CD14-positive monocyte (primary cell): Measurements from ENCODE around the gene SCART1. TPM values are rescaled to one million over a fixed set of nuclear protein-coding genes. Genes with fewer than 3 reads are reported as not detected.

ENCODE experiments used
- DNase-seq, 3 donors: peaks; one replicate each; pipeline ENCODE4 v3.0.0-alpha.2; 2011 to 2022
- H2AFZ ChIP-seq: 2 replicates; pipeline ENCODE4 v1.6.0; 2012; ENCODE audit warnings: mild to moderate bottlenecking, low read depth, low read length, inconsistent platforms; ENCODE audit not compliant: insufficient read depth, poor library complexity, severe bottlenecking
- H3K27ac ChIP-seq, 2 donors: 1 replicate in 1 of 2; 2 replicates in 1 of 2; pipeline ENCODE4 v1.5.1; 2012 to 2013; ENCODE audit warnings: low read length in 2 of 2, control low read depth in 1 of 2, inconsistent platforms in 1 of 2, low read depth in 1 of 2, mild to moderate bottlenecking in 1 of 2
- H3K27me3 ChIP-seq, 2 donors: one replicate each; pipeline versions ENCODE4 v1.6.0 to v1.6.1; 2011 to 2013; ENCODE audit warnings: low read length in 2 of 2; ENCODE audit not compliant: control insufficient read depth in 2 of 2, insufficient read depth in 2 of 2
- H3K36me3 ChIP-seq, 2 donors: replicated peaks in 1 of 2; 1 replicate in 1 of 2; 2 replicates in 1 of 2; pipeline versions ENCODE4 v1.5.1 to v1.6.1; 2012 to 2013; ENCODE audit warnings: low read length in 2 of 2, control low read depth in 1 of 2, inconsistent platforms in 1 of 2, mild to moderate bottlenecking in 1 of 2; ENCODE audit not compliant: insufficient read depth in 2 of 2, control insufficient read depth in 1 of 2
- H3K4me1 ChIP-seq, 2 donors: 1 replicate in 1 of 2; 2 replicates in 1 of 2; pipeline versions ENCODE4 v1.5.1 to v1.6.1; 2012 to 2013; ENCODE audit warnings: low read length in 2 of 2, control low read depth in 1 of 2, inconsistent platforms in 1 of 2, mild to moderate bottlenecking in 1 of 2, moderate library complexity in 1 of 2; ENCODE audit not compliant: insufficient read depth in 2 of 2, control insufficient read depth in 1 of 2
- H3K4me2 ChIP-seq: replicated peaks from 2 replicates; pipeline ENCODE3; 2012; ENCODE audit warnings: low read length, moderate library complexity, mild to moderate bottlenecking; ENCODE audit not compliant: poor library complexity, severe bottlenecking; ENCODE audit errors: extremely low read depth
- H3K4me3 ChIP-seq, 3 experiments: fragments of 200-600 bp in 1 of 3; sonication (generic) in 1 of 3; replicated peaks in 1 of 3; 1 replicate in 2 of 3; 2 replicates in 1 of 3; pipeline ENCODE4 v1.5.1; 2011 to 2013; ENCODE audit warnings: low read length in 3 of 3, mild to moderate bottlenecking in 3 of 3, control low read depth in 2 of 3, low read depth in 2 of 3, inconsistent platforms in 1 of 3, moderate library complexity in 1 of 3
- H3K79me2 ChIP-seq: 2 replicates; pipeline ENCODE4 v1.6.0; 2012; ENCODE audit warnings: mild to moderate bottlenecking, control low read depth, inconsistent platforms, low read length, moderate library complexity; ENCODE audit not compliant: insufficient read depth
- H3K9ac ChIP-seq: 2 replicates; pipeline ENCODE4 v1.6.0; 2017; ENCODE audit warnings: low read length, mild to moderate bottlenecking; ENCODE audit not compliant: insufficient read depth, poor library complexity, severe bottlenecking
- H3K9me3 ChIP-seq, 2 donors: replicated peaks in 1 of 2; 1 replicate in 1 of 2; 2 replicates in 1 of 2; pipeline versions ENCODE4 v1.5.1 to v1.6.1; 2012 to 2013; ENCODE audit warnings: low read length in 2 of 2, control low read depth in 1 of 2; ENCODE audit not compliant: control insufficient read depth in 1 of 2, insufficient read depth in 1 of 2
- H4K20me1 ChIP-seq: 2 replicates; pipeline ENCODE4 v1.6.0; 2012; ENCODE audit warnings: mild to moderate bottlenecking, low read length, control low read depth, moderate library complexity; ENCODE audit not compliant: insufficient read depth
- H3K27ac Mint-ChIP-seq, 7 donors: one replicate each; pipeline ENCODE4 v1.8.0; 2020; ENCODE audit warnings: mild to moderate bottlenecking in 7 of 7, mixed read lengths in 7 of 7, moderate library complexity in 6 of 7, inconsistent platforms in 2 of 7
- H3K27me3 Mint-ChIP-seq, 3 donors: one replicate each; pipeline ENCODE4 v1.8.0; 2021 to 2022; ENCODE audit warnings: low read depth in 3 of 3, mild to moderate bottlenecking in 3 of 3, mixed read lengths in 3 of 3, moderate library complexity in 3 of 3, inconsistent platforms in 1 of 3
- H3K36me3 Mint-ChIP-seq, 2 donors: one replicate each; pipeline ENCODE4 v1.8.0; 2020; ENCODE audit warnings: mixed read lengths in 2 of 2, inconsistent platforms in 1 of 2, mild to moderate bottlenecking in 1 of 2
- H3K4me1 Mint-ChIP-seq: one replicate; pipeline ENCODE4 v1.8.0; 2020; ENCODE audit warnings: mild to moderate bottlenecking, mixed read lengths
- H3K4me3 Mint-ChIP-seq, 2 donors: one replicate each; pipeline ENCODE4 v1.8.0; 2020; ENCODE audit warnings: mild to moderate bottlenecking in 2 of 2, mixed read lengths in 2 of 2, moderate library complexity in 1 of 2
- H3K9me3 Mint-ChIP-seq, 7 donors: one replicate each; pipeline ENCODE4 v1.8.0; 2020 to 2022; ENCODE audit warnings: mixed read lengths in 7 of 7, mild to moderate bottlenecking in 6 of 7, moderate library complexity in 6 of 7, inconsistent platforms in 2 of 7
- CTCF ChIP-seq: fragments of 200-600 bp; IDR thresholded peaks from one replicate; pipeline ENCODE4 v1.8.0; 2022; ENCODE audit warnings: antibody characterized with exemption, mild to moderate bottlenecking
- intact Hi-C, 2 donors: fragments of 100-400 bp; cut with micrococcal nuclease; formaldehyde crosslinking; loops; one replicate each; pipeline versions ENCODE4 v1.15.0 to v1.15.1; 2023
- polyA plus RNA-seq, 3 donors: library from polyadenylated mRNA; depleted of rRNA in 1 of 3; unstranded in 2 of 3; stranded (reverse) in 1 of 3; fragments of 300-500 nt in 2 of 3; fragments of >200 nt in 1 of 3; fragmentation: Illumina TruSeq in 2 of 3; gene quantifications; 1 replicate in 2 of 3; 2 replicates in 1 of 3; pipeline ENCODE4 v1.2.3, GENCODE V29; 2012 to 2021

Gene SCART1
- polyA plus RNA-seq, 3 donors, result 1.1 TPM; not detected in 2

- TF ChIP-seq CTCF, result no peak
These were observed 33.3 kb downstream of the SCART1 start for GRCh38 chr10:133487085-133487484.

GRCh38 chr10:133488354-133488753, 34.6 kb downstream of the SCART1 start:
- intact Hi-C loops, result no loop called here
- H3K4me1 ChIP-seq, result no peaks in the 10 kb centered on the region
- H3K4me3 ChIP-seq, result no peak overlapping the region
- TF ChIP-seq CTCF, result no peak
- no peak overlapping the region for H3K9ac ChIP-seq
- DNase-seq, result no peak
- no peak overlapping the region for H3K4me2 ChIP-seq
- H3K27ac ChIP-seq, result no peak overlapping the region
- H3K36me3 ChIP-seq, result no peaks in the 10 kb centered on the region
- Mint-ChIP-seq H3K36me3 (no peaks in the 10 kb centered on the region), H3K27ac (no peak overlapping the region), H3K4me3 (no peak overlapping the region), H3K9me3 (peaks cover 33 to 57% (median 48%) of the 10 kb centered on the region in 7 donors), H3K27me3 (peaks cover 3 to 8% (median 6%) of the 10 kb centered on the region in 3 donors), H3K4me1 (no peaks in the 10 kb centered on the region)
- no peak overlapping the region for H2AFZ ChIP-seq
- no peaks in the 10 kb centered on the region for H3K79me2 ChIP-seq
- no peaks in the 10 kb centered on the region for H4K20me1 ChIP-seq
- H3K27me3 ChIP-seq, result no peaks in the 10 kb centered on the region
- peaks cover 31 to 55% of the 10 kb centered on the region in 2 donors for H3K9me3 ChIP-seq

More at GRCh38 chr10:133487085-133487484, 33.3 kb downstream of the SCART1 start:
- Mint-ChIP-seq H3K36me3 (no peaks in the 10 kb centered on the region), H3K4me3 (no peak overlapping the region), H3K4me1 (no peaks in the 10 kb centered on the region), H3K27me3 (peaks cover 3 to 8% (median 6%) of the 10 kb centered on the region in 3 donors), H3K27ac (no peak overlapping the region), H3K9me3 (peaks cover 36 to 57% (median 48%) of the 10 kb centered on the region in 7 donors)
- Histone ChIP-seq H3K27ac (no peak overlapping the region), H2AFZ (no peak overlapping the region), H3K9me3 (peaks cover 31 to 55% of the 10 kb centered on the region in 2 donors), H3K4me3 (no peak overlapping the region), H3K27me3 (no peaks in the 10 kb centered on the region), H3K79me2 (no peaks in the 10 kb centered on the region), H3K4me2 (no peak overlapping the region), H4K20me1 (no peaks in the 10 kb centered on the region), H3K4me1 (no peaks in the 10 kb centered on the region), H3K36me3 (no peaks in the 10 kb centered on the region), H3K9ac (no peak overlapping the region)
- intact Hi-C loops, result no loop called here
- no peak for DNase-seq
